ENCODE results near the gene TXNRD1. TPM values are rescaled to one million over a fixed set of nuclear protein-coding genes. Genes with fewer than 3 reads are reported as not detected.
"Not testable (repeated sequence)": the region's sequence is repeated elsewhere in the genome, so short reads cannot be mapped to it uniquely, and the experiment has no call there.

Gene TXNRD1
- total RNA-seq, 3 donors from 2014 or later = 76.0 to 117 (median 77.5) TPM

DNA sequence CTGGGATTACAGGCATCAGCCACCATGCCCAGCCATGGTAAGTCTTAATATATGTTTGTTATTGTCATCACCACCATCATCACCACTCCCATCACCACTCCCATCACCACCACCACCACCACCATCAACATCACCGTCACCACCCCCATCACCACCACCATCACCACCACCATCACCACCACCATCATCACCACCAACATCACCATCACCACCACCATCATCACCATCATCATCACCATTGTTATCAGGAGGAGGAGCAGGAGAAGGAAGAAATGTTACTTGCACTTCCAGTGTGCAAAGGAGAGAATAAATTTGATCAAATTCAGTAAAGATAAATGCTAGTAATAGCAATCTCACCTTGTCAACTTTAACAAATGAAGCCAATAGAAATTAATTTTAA is 169.9 kb downstream of the TXNRD1 start:
- intact Hi-C loops (cut with DNase I, micrococcal nuclease) = loop anchor here in 1 of 2 donors (5.0 kb wide), 1 partner anchor 492 kb away; no protein-coding TSS in a partner anchor
- Histone ChIP-seq H3K36me3 (ENCODE audit: low read depth) (no peaks in the 10 kb centered on the region), H3K9me3 (no peaks in the 10 kb centered on the region), H3K4me3 (no peak overlapping the region), H3K4me1 (ENCODE audit: low read depth) (peaks cover 4% of the 10 kb centered on the region)
- ATAC-seq (no peak), DNase-seq (no peak)
- TF ChIP-seq, protein P1, sequence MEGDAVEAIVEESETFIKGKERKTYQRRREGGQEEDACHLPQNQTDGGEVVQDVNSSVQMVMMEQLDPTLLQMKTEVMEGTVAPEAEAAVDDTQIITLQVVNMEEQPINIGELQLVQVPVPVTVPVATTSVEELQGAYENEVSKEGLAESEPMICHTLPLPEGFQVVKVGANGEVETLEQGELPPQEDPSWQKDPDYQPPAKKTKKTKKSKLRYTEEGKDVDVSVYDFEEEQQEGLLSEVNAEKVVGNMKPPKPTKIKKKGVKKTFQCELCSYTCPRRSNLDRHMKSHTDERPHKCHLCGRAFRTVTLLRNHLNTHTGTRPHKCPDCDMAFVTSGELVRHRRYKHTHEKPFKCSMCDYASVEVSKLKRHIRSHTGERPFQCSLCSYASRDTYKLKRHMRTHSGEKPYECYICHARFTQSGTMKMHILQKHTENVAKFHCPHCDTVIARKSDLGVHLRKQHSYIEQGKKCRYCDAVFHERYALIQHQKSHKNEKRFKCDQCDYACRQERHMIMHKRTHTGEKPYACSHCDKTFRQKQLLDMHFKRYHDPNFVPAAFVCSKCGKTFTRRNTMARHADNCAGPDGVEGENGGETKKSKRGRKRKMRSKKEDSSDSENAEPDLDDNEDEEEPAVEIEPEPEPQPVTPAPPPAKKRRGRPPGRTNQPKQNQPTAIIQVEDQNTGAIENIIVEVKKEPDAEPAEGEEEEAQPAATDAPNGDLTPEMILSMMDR (IDR thresholded peaks at IDR 0.05) = no peak

DNA sequence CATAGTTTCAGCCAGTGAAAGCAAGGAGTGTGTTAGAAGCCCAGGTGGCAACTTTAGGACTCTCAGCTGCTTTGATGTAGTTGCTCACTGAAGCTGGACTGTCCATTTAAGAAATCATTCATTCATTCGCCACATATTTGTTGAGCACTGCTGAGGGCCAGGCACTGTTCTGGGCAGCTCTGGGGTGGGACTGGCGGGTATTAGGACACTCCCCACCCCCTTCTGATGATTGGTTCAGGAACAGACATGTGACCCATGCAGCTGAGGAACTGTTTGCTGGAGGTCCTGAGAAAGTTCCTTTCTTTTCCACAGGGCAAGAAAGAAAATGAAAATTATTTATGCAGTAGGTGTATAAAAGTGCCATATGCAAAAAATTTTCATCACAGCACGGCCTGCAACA is 170.9 kb downstream of the TXNRD1 start:
- intact Hi-C loops (cut with DNase I, micrococcal nuclease) = loop anchor here in 1 of 2 donors (5.0 kb wide), 1 partner anchor 491 kb away; no protein-coding TSS in a partner anchor
- TF ChIP-seq, protein P1 (IDR thresholded peaks at IDR 0.05) = no peak
- no peak for ATAC-seq
- Histone ChIP-seq H3K4me1 (ENCODE audit: low read depth) (peaks cover 4% of the 10 kb centered on the region), H3K9me3 (no peaks in the 10 kb centered on the region), H3K4me3 (no peak overlapping the region), H3K36me3 (ENCODE audit: low read depth) (no peaks in the 10 kb centered on the region)
- DNase-seq = no peak

DNA sequence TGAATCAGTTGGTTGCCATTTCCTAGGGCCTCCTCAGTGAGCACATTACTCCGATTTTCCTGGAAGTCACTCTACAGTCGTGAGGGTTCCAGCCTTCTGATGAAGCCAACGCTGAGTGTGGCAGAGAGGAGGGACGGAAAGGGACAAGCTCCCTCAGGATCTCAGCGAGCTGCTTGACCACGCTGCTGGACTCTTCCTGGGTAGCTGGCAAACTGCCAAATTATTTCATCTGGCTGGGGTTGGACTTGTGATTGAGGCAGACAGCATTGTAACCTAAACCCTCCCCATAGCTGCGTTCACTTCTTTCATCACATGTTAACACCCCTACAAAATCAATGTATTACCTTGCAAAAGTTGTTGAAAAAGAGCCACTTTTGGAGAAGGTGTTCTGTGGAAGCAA is 171.6 kb downstream of the TXNRD1 start:
- intact Hi-C loops (cut with DNase I, micrococcal nuclease) = loop anchor here in 1 of 2 donors (5.0 kb wide), 1 partner anchor 490 kb away; no protein-coding TSS in a partner anchor
- no peak for ATAC-seq

DNA sequence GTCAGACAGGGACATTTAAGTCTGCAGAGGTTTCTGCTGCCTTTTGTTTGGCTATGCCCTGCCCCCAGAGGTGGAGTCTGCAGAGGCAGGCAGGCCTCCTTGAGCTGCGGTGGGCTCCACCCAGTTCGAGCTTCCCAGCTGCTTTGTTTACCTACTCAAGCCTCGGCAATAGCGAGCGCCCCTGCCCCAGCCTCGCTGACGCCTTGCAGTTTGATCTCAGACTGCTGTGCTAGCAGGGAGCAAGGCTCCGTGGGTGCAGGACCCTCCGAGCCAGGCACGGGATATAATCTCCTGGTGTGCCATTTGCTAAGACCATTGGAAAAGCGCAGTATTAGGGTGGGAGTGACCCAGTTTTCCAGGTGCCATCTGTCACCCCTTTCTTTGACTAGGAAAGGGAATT is 178.5 kb downstream of the TXNRD1 start:
- H3K4me3 ChIP-seq; DNase-seq; H3K9me3 ChIP-seq; H3K4me1 ChIP-seq (ENCODE audit: low read depth); ATAC-seq; intact Hi-C loops (cut with DNase I, micrococcal nuclease); H3K36me3 ChIP-seq (ENCODE audit: low read depth): not testable (repeated sequence)

More for the DNA sequence above, 171.6 kb downstream of the TXNRD1 start:
- H3K9me3 ChIP-seq = no peaks in the 10 kb centered on the region
- TF ChIP-seq, protein P1 (IDR thresholded peaks at IDR 0.05) = no peak
- no peaks in the 10 kb centered on the region for H3K4me1 ChIP-seq (ENCODE audit: low read depth)
- H3K36me3 ChIP-seq (ENCODE audit: low read depth) = no peaks in the 10 kb centered on the region
- no peak for DNase-seq
- H3K4me3 ChIP-seq = no peak overlapping the region

Other genes with a start within 250 kb of the TXNRD1 start
- 10 to 100 TPM; 23.5 to 29.2 (median 27.7) TPM for gene TDG, start 249.9 kb upstream of the TXNRD1 start, total RNA-seq
- gene GLT8D2, start 165.6 kb upstream of the TXNRD1 start, total RNA-seq = 10 to 100 TPM in 1 of 3 donors, 1 to 10 TPM in 2; 2.5 to 13.7 (median 4.4) TPM
- 10 to 100 TPM; 13.8 to 31.9 (median 14.2) TPM for gene HCFC2, start 151.2 kb upstream of the TXNRD1 start, total RNA-seq
- gene NFYB, start 77.6 kb upstream of the TXNRD1 start, total RNA-seq = 10 to 100 TPM; 16.2 to 73.9 (median 18.9) TPM
- 1 to 10 TPM; 2.4 to 6.4 (median 3.9) TPM for gene EID3, start 88.0 kb downstream of the TXNRD1 start, total RNA-seq
- 10 to 100 TPM in 1 of 3 donors, 1 to 10 TPM in 2; 3.3 to 15.2 (median 6.6) TPM for gene CHST11, start 241.2 kb downstream of the TXNRD1 start, total RNA-seq

Data from mucosa of descending colon (tissue), 3 donors.